ENCODE data around the gene ZGPAT.

ZGPAT gene

GRCh38 chr20:63690898-63691710 is 16.7 kb upstream of the ZGPAT start:
- peak overlapping the region in 8 of 21 experiments; percentile 41 to 94 (median 71) for H3K27ac ChIP-seq
- H3K4me3 ChIP-seq, result no peak overlapping the region

- Histone ChIP-seq H3K4me3 (no peak overlapping the region), H3K27ac (peak overlapping the region in 10 of 21 experiments; percentile 33 to 94 (median 66))
Measured at GRCh38 chr20:63691711-63692435, 16.0 kb upstream of the ZGPAT start.

DNA sequence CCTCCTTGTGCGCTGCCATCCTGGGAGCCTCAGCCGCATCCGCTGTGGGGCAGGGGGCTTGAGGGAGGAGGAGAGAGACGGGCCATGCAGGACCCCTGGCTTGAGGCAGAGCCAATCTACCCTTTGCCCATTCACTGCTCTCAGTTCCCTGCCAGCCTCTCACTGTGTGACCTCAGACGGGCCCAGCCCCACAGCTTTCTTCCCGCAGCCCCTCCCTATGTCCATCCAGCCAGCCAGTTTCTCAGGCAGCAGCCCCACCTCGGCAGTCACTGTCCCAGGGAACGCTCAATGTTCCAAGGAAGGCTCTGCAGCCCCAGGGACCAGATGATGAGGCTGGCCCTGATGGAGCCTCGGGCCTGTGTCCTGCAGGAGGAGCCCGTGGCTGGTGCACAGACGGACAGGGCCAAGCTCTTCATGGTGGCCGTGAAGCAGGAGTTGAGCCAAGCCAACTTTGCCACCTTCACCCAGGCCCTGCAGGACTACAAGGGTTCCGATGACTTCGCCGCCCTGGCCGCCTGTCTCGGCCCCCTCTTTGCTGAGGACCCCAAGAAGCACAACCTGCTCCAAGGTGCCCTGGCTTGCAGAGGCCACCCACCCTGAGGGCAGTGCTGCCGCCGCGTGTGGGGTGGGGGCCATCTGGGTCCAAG is 15.3 kb upstream of the ZGPAT start:
- peak overlapping the region in 10 of 21 experiments; percentile 36 to 94 (median 66) for H3K27ac ChIP-seq
- H3K4me3 ChIP-seq, result no peak overlapping the region

GRCh38 chr20:63693083-63693732 is 14.6 kb upstream of the ZGPAT start:
- Histone ChIP-seq H3K4me3 (no peak overlapping the region), H3K27ac (peak overlapping the region in 5 of 21 experiments; percentile 10 to 94 (median 73))

- H3K27ac ChIP-seq, result peak overlapping the region in 1 of 21 experiments; percentile 91
- H3K4me3 ChIP-seq, result no peak overlapping the region
Measured at GRCh38 chr20:63693733-63694583, 13.9 kb upstream of the ZGPAT start.

DNA sequence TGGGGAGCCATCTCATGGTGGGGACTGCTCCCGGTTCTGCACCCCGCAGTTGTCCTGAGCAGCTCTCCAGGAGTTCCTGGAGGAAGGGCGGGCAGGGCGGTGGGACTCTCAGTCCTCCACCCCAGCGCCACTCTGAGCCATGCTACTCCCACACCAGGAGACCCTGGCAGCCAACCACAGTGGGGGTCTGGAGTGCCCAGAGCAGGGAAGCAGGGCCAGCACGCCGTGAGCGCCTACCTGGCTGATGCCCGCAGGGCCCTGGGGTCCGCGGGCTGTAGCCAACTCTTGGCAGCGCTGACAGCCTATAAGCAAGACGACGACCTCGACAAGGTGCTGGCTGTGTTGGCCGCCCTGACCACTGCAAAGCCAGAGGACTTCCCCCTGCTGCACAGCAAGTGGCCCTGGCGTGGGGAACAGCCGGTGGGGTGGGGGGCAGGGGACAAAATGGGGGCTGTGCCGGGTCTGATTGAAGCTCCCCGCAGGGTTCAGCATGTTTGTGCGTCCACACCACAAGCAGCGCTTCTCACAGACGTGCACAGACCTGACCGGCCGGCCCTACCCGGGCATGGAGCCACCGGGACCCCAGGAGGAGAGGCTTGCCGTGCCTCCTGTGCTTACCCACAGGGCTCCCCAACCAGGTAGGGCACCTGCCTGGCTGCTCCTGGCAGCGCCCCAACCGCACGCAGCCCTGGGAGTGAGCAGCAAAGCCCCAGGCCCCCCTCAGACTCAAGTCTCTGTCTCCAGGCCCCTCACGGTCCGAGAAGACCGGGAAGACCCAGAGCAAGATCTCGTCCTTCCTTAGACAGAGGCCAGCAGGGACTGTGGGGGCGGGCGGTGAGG is 13.0 kb upstream of the ZGPAT start:
- H3K27ac ChIP-seq, result peak overlapping the region in 8 of 21 experiments; percentile 9 to 96 (median 88)

DNA sequence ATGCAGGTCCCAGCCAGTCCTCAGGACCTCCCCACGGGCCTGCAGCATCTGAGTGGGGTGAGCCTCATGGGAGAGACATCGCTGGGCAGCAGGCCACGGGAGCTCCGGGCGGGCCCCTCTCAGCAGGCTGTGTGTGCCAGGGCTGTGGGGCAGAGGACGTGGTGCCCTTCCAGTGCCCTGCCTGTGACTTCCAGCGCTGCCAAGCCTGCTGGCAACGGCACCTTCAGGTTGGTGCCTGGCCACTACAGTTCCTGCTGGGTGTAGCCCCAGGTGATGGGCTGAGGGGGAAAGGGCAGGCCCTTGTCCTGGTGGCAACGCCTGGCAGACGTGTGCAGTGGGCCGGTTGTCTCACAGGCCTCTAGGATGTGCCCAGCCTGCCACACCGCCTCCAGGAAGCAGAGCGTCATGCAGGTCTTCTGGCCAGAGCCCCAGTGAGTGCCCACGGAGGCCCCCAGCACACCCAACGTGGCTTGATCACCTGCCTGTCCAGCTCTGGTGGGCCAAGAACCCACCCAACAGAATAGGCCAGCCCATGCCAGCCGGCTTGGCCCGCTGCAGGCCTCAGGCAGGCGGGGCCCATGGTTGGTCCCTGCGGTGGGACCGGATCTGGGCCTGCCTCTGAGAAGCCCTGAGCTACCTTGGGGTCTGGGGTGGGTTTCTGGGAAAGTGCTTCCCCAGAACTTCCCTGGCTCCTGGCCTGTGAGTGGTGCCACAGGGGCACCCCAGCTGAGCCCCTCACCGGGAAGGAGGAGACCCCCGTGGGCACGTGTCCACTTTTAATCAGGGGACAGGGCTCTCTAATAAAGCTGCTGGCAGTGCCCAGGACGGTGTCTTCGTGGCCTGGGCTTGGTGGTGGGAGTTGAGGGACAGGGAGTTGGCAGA is 12.2 kb upstream of the ZGPAT start:
- Histone ChIP-seq H3K4me3 (no peak overlapping the region), H3K27ac (peak overlapping the region in 13 of 21 experiments; percentile 9 to 96 (median 87))

More for the DNA sequence above, 13.0 kb upstream of the ZGPAT start:
- no peak overlapping the region for H3K4me3 ChIP-seq

DNA sequence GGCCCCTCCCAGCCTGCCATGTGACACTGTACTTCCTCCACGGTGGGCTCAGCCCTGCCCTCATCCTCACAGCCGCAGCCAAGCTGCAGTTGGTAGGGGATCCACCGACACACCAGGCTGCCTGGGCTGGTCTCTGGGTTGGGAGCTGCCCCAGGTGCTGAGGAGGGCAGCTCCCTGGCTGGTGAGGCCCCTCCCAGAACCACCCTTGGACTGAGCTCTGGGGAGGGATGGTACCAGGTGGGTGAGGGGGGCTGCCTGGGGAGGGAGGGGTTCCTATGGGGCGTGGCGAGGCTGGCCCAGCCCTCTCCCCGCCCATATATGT is 11.6 kb upstream of the ZGPAT start:
- Histone ChIP-seq H3K27ac (peak overlapping the region in 18 of 21 experiments; percentile 31 to 96 (median 82)), H3K4me3 (peak overlapping the region in 6 of 7 experiments; percentile 14 to 47 (median 36))

DNA sequence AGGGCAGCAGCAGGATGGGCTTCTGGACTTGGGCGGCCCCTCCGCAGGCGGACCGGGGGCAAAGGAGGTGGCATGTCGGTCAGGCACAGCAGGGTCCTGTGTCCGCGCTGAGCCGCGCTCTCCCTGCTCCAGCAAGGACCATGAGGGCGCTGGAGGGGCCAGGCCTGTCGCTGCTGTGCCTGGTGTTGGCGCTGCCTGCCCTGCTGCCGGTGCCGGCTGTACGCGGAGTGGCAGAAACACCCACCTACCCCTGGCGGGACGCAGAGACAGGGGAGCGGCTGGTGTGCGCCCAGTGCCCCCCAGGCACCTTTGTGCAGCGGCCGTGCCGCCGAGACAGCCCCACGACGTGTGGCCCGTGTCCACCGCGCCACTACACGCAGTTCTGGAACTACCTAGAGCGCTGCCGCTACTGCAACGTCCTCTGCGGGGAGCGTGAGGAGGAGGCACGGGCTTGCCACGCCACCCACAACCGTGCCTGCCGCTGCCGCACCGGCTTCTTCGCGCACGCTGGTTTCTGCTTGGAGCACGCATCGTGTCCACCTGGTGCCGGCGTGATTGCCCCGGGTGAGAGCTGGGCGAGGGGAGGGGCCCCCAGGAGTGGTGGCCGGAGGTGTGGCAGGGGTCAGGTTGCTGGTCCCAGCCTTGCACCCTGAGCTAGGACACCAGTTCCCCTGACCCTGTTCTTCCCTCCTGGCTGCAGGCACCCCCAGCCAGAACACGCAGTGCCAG is 11.0 kb upstream of the ZGPAT start, which contains the start of gene TNFRSF6B:
TNFRSF6B (plus strand) TSS at position 25 of the 729 bp plus-strand sequence; CDS start at position 141, 116 bp downstream.
- peak within 1 kb of the TSS in 20 of 21 experiments; percentile 2 to 96 (median 79) for H3K27ac ChIP-seq
- peak within 1 kb of the TSS; percentile 14 to 47 (median 31) for H3K4me3 ChIP-seq

DNA sequence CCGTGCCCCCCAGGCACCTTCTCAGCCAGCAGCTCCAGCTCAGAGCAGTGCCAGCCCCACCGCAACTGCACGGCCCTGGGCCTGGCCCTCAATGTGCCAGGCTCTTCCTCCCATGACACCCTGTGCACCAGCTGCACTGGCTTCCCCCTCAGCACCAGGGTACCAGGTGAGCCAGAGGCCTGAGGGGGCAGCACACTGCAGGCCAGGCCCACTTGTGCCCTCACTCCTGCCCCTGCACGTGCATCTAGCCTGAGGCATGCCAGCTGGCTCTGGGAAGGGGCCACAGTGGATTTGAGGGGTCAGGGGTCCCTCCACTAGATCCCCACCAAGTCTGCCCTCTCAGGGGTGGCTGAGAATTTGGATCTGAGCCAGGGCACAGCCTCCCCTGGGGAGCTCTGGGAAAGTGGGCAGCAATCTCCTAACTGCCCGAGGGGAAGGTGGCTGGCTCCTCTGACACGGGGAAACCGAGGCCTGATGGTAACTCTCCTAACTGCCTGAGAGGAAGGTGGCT is 10.4 kb upstream of the ZGPAT start:
- peak overlapping the region in 18 of 21 experiments; percentile 2 to 96 (median 82) for H3K27ac ChIP-seq

GRCh38 chr20:63697868-63698545 is 9.8 kb upstream of the ZGPAT start:
- peak overlapping the region in 19 of 21 experiments; percentile 54 to 96 (median 87) for H3K27ac ChIP-seq
- H3K4me3 ChIP-seq, result peak overlapping the region in 4 of 7 experiments; percentile 5 to 47 (median 31)

More for the DNA sequence above, 10.4 kb upstream of the ZGPAT start:
- peak overlapping the region; percentile 14 to 47 (median 31) for H3K4me3 ChIP-seq

GRCh38 chr20:63698739-63699465 is 8.9 kb upstream of the ZGPAT start:
- H3K27ac ChIP-seq, result peak overlapping the region in 20 of 21 experiments; percentile 26 to 96 (median 86)

DNA sequence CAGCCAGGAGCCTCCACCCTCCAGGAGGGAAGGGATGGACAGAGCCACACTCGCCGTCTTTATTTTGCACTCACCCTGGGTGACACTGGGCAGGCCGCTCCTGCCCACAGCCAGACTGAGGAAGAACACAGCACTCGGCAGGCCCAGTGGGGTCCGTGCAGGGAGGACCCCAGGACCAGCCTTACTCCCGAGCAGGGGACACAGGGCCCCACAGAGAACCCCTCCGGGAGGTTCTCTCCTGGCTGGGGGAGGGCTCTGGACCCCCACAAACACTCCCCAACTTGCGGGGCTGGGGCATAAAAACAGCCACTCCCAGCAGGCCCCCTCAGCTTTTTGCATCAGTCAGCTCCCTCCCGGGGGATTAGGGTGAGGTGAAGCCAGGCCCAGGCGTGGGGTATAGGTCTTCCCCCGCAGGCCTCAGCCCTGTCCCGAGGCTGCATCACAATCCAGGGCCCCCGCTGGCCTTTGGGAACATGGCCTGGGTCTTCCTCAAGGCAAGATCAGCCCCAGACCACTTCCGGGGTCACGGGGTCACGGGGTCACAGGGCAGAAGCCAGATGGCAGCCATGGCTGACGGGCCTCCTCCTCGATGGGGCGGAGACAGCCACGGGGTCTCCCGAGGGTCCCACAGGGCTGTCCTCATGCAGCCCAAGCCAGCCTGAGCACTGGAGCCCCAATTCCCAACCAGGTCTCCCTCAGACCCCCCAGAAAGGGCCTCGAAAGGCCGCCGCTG is 8.2 kb upstream of the ZGPAT start:
- H3K27ac ChIP-seq, result peak overlapping the region in 20 of 21 experiments; percentile 26 to 96 (median 86)
- H3K4me3 ChIP-seq, result no peak overlapping the region

More at GRCh38 chr20:63698739-63699465, 8.9 kb upstream of the ZGPAT start:
- H3K4me3 ChIP-seq, result peak overlapping the region in 3 of 7 experiments; percentile 17 to 47 (median 45)

All from skin epidermis (tissue), 12 donors.